Testis (tissue), 2 donors: ENCODE measurements around the gene BTRC.

ENCODE experiments used
- CTCF ChIP-seq, 3 experiments: fragments of 450-650 bp in 2 of 3; fragments of 200-600 bp in 1 of 3; sonication (generic) in 1 of 3; IDR thresholded peaks; one replicate each; pipeline ENCODE4 v1.5.1; 2016 to 2019; ENCODE audit warnings: antibody characterized with exemption in 3 of 3, mild to moderate bottlenecking in 2 of 3, moderate library complexity in 1 of 3
- POLR2A ChIP-seq: fragments of 450-650 bp; IDR thresholded peaks from one replicate; pipeline ENCODE4 v1.6.1; 2017; ENCODE audit warnings: antibody characterized with exemption, mild to moderate bottlenecking, moderate library complexity

GRCh38 chr10:101478956-101479355 lies 125.0 kb downstream of the BTRC start:
- TF ChIP-seq CTCF (IDR thresholded peaks at IDR 0.05) (no peak), POLR2A (no peak)
